Fibroblast of pulmonary artery (primary cell): ENCODE data around the gene TRIM37.
A peak's percentile ranks its signal among the peaks of the same experiment; 100 is the strongest.

Experiments used
- DNase-seq: peaks from one replicate; pipeline ENCODE4 v3.0.0-alpha.2; 2010; ENCODE audit warnings: low read depth
- H3K4me3 ChIP-seq: replicated peaks from 2 replicates; pipeline ENCODE4 v1.5.1; 2011; ENCODE audit warnings: low read depth, mild to moderate bottlenecking, control low read depth, low read length, moderate library complexity
- TF ChIP-seq, protein P1 (sequence below): IDR thresholded peaks from 2 replicates; pipeline ENCODE4 v1.5.1; 2011; ENCODE audit warnings: mild to moderate bottlenecking, control low read depth, low read length, inconsistent platforms; ENCODE audit errors: missing control alignments

Gene TRIM37

DNA sequence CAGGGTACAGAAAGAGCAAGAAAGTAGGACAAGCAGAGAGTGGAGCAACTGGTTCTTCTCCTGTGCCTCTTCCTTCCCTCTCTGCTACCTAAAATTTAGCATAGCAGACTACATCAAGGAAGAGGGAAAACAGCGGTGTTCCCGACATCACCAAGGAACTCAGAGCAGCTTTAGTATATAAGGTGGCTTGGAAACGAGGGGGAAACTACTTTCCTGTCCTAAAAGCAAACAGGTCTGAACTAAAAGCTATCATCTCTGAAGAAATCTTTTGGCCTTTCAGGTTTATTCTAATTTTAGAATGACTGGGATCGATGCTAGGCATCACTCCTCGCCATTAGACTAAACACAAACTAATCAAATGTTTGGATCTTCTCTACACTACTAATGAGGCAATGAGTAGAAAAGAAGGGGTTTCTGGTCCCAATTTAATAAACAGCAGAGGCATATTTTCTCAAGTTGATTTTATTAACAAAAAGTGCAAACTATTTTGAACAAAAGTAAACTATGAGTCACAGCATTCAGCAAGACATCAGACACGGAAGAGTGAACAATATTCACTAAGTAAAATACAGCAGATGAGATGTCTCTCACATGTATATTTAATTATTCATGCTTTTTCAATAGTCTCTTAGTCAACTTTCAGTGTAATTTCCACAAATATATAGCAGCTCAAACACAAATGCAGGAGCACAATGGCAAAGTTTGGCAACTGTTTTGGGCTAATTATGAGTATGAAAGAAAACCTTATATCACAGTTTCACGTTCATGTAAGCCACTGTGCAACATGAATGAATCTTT is 108.7 kb downstream of the TRIM37 start:
- H3K4me3 ChIP-seq: no peak overlapping the region
- TF ChIP-seq, protein P1, sequence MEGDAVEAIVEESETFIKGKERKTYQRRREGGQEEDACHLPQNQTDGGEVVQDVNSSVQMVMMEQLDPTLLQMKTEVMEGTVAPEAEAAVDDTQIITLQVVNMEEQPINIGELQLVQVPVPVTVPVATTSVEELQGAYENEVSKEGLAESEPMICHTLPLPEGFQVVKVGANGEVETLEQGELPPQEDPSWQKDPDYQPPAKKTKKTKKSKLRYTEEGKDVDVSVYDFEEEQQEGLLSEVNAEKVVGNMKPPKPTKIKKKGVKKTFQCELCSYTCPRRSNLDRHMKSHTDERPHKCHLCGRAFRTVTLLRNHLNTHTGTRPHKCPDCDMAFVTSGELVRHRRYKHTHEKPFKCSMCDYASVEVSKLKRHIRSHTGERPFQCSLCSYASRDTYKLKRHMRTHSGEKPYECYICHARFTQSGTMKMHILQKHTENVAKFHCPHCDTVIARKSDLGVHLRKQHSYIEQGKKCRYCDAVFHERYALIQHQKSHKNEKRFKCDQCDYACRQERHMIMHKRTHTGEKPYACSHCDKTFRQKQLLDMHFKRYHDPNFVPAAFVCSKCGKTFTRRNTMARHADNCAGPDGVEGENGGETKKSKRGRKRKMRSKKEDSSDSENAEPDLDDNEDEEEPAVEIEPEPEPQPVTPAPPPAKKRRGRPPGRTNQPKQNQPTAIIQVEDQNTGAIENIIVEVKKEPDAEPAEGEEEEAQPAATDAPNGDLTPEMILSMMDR: no peak
- DNase-seq: no peak

DNA sequence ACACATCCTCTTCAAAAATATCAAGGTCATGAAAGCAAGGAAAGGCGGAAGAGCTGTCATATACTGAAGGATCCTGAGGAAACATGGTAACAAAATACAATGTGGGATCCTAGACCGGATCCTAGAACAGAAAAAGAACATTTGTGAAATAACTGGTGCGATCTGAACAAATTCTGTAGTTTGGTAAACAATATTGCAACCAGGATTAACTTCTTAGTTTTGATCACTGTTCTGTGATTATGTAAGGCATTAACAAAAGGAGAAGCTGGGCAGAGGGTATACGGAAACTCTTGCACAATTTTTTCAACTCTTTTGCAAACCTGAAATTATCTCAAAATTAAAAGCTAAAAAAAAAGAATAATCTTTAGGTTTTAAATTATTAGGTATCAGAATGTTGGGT is 109.7 kb downstream of the TRIM37 start:
- TF ChIP-seq, protein P1: no peak
- DNase-seq: no peak
- no peak overlapping the region for H3K4me3 ChIP-seq

DNA sequence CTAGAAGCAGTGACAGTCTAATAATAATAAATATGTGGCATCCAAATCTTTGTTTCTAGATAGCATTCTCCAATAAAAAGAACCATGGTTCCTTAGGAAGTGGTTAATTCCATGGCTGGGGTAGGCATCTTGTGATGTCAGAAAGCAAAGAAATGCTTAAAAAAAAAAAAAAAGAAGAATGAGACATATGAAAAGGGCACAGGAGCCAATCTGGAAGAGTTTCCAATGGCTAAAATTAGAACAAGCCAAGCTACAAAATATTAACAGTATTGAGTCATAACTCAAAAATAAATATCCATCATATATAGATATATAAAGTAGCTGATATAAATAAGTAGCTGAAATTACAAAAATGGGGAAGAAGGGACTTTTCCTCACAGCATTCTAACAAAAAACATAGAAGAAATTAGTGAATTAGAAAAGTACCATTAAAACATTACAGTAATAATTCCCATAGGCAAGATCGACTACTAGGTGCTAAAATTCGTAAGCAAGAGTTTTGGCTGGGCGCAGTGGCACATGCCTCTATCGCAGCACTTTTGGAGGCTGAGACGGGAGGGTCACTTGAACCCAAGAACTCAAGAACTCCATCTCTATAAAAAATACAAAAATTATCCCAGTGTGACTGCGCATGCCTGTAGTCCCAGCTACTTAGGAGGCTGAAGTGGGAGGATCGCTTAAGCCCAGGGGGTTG is 111.3 kb downstream of the TRIM37 start:
- DNase-seq: no peak
- H3K4me3 ChIP-seq: no peak overlapping the region
- TF ChIP-seq, protein P1: no peak

DNA sequence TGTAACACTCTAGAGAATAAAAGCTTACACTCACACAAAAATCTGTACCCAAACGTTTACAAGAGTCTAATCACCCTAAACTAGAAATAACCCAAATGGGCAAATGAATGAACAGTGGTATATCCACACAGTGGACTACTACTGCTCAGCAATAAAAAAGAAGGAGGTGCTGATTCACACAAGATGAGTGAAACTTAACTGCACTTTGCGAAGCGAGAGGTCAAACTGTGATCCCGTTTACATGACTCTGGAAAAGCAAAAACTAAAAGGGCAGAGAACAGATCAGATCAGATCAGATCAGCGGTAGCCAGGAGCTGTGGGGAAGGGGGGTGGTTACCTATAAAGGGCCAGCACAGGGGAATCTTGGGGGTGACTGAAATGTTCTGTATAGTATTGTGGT is 113.4 kb downstream of the TRIM37 start:
- no peak overlapping the region for H3K4me3 ChIP-seq
- no peak for DNase-seq
- TF ChIP-seq, protein P1: no peak

DNA sequence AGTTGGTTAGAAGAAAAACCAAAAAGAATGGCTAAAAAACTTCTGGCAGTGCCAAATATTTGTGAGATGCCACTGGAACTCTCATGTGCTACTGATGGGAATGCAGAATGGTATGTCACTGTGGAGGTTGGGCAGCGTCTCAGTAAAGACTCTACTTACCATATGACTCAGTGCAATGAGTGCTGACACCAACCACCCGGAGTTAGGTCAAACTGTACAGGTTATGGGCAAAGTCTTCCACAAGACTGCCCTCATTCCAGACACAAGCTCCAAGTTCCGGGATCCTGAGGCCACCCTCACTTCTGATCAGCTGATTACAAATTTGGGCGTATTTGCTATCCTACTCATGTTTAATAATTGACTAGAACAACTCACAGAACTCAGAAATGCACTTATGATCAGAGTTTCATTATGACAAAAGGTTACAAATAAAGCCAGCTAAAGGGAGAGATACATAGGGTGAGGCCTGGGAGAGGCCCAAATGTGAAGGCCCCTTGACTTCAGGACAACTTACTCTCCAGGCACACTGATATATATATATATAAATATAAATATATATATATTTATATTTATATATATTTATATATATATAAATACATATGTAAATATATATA is 114.9 kb downstream of the TRIM37 start:
- TF ChIP-seq, protein P1: no peak
- no peak overlapping the region for H3K4me3 ChIP-seq
- DNase-seq: peak; percentile 23

DNA sequence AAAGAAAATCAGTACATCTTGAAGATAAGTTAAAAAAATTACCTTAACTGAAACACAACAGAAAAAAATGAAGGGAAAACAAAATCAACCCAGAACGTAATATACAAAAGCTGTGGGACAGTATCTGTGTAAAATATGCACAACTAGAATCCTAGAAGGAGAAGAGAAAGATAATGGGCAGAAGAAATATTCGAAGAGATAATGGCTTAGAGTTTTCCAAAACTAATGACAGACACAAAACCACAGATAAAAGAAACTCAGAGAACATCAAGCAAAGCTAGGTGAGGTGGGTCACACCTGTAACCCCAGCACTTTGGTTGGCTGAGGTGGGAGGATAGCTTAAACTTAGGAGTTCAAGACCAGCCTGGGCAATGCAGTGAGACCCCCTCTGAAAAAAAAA is 117.1 kb downstream of the TRIM37 start:
- TF ChIP-seq, protein P1: no peak
- DNase-seq: no peak
- H3K4me3 ChIP-seq: no peak overlapping the region
